ENCODE results near the gene CD82. TPM values are rescaled to one million over a fixed set of nuclear protein-coding genes. Genes with fewer than 3 reads are reported as not detected.
A peak's percentile ranks its signal among the peaks of the same experiment; 100 is the strongest.

The CD82 gene
- total and polyA plus RNA-seq, 7 donors = 4.2 to 67.4 (median 11.4) TPM

- Histone ChIP-seq H3K27ac (peak overlapping the region in 1 of 4 donors; percentile 25), H3K4me3 (no peak overlapping the region), H3K9me3 (no peaks in the 10 kb centered on the region), H3K27me3 (no peaks in the 10 kb centered on the region), H3K36me3 (no peaks in the 10 kb centered on the region), H3K4me1 (peaks cover 0 to 71% (median 61%) of the 10 kb centered on the region in 4 donors)
- intact Hi-C loops (cut with DNase I) = loop anchor here (10.0 kb wide), 1 partner anchor 477 kb away; no protein-coding TSS in a partner anchor
- 79 to 82% methylated on average over 5 of the region's 5 CpGs for WGBS, 2 donors
- DNase-seq = no peak
- TF ChIP-seq EP300 (IDR thresholded peaks at IDR 0.05) (no peak), CTCF (IDR thresholded peaks at IDR 0.05) (no peak), POLR2A (IDR thresholded peaks at IDR 0.05) (no peak), POLR2AphosphoS5 (IDR thresholded peaks at IDR 0.05) (no peak)
Measured at GRCh38 chr11:44597358-44598012, 32.0 kb downstream of the CD82 start.

- H3K4me1 ChIP-seq = peaks cover 0 to 72% (median 60%) of the 10 kb centered on the region in 4 donors
- intact Hi-C loops (cut with DNase I) = loop anchor here (10.0 kb wide), 1 partner anchor 476 kb away; no protein-coding TSS in a partner anchor
- no peak for TF ChIP-seq POLR2A (IDR thresholded peaks at IDR 0.05)
- TF ChIP-seq EP300 (IDR thresholded peaks at IDR 0.05) = no peak
- TF ChIP-seq POLR2AphosphoS5 (IDR thresholded peaks at IDR 0.05) = no peak
- TF ChIP-seq CTCF (IDR thresholded peaks at IDR 0.05) = no peak
- DNase-seq = no peak
- no peak overlapping the region for H3K4me3 ChIP-seq
- WGBS, 2 donors = 93 to 100% methylated on average over 1 of the region's 1 CpG
- H3K9me3 ChIP-seq = no peaks in the 10 kb centered on the region
- no peaks in the 10 kb centered on the region for H3K36me3 ChIP-seq
- H3K27ac ChIP-seq = no peak overlapping the region
- H3K27me3 ChIP-seq = no peaks in the 10 kb centered on the region
Measured at GRCh38 chr11:44598831-44599230, 33.4 kb downstream of the CD82 start.

- intact Hi-C loops (cut with DNase I) = no loop called here
- Histone ChIP-seq H3K27me3 (no peaks in the 10 kb centered on the region), H3K4me1 (peaks cover 0 to 65% (median 50%) of the 10 kb centered on the region in 4 donors), H3K36me3 (peaks cover 0 to 4% (median 0%) of the 10 kb centered on the region in 4 donors), H3K4me3 (no peak overlapping the region), H3K27ac (no peak overlapping the region), H3K9me3 (no peaks in the 10 kb centered on the region)
- TF ChIP-seq EP300 (IDR thresholded peaks at IDR 0.05) (no peak), CTCF (IDR thresholded peaks at IDR 0.05) (no peak), POLR2A (IDR thresholded peaks at IDR 0.05) (no peak), POLR2AphosphoS5 (IDR thresholded peaks at IDR 0.05) (no peak)
- WGBS, 2 donors = 93 to 94% methylated on average over 7 of the region's 7 CpGs
- no peak for DNase-seq
Measured at GRCh38 chr11:44600261-44600660, 34.8 kb downstream of the CD82 start.

GRCh38 chr11:44600839-44601383 is 35.4 kb downstream of the CD82 start:
- intact Hi-C loops (cut with DNase I) = no loop called here
- WGBS, 2 donors = 51 to 55% methylated on average over 10 of the region's 10 CpGs
- H3K27ac ChIP-seq = no peak overlapping the region
- peaks cover 0 to 59% (median 44%) of the 10 kb centered on the region in 4 donors for H3K4me1 ChIP-seq
- no peaks in the 10 kb centered on the region for H3K27me3 ChIP-seq
- TF ChIP-seq EP300 (IDR thresholded peaks at IDR 0.05) = no peak
- no peak for TF ChIP-seq POLR2AphosphoS5 (IDR thresholded peaks at IDR 0.05)
- TF ChIP-seq CTCF (IDR thresholded peaks at IDR 0.05) = no peak
- no peak for TF ChIP-seq POLR2A (IDR thresholded peaks at IDR 0.05)
- DNase-seq = no peak
- H3K9me3 ChIP-seq = no peaks in the 10 kb centered on the region
- H3K36me3 ChIP-seq = peaks cover 0 to 10% (median under 1%) of the 10 kb centered on the region in 4 donors
- H3K4me3 ChIP-seq = no peak overlapping the region
